GM18526 (cell line): Measurements from ENCODE around the gene SIRT2.
A peak's percentile ranks its signal among the peaks of the same experiment; 100 is the strongest.

ENCODE experiments used
- POLR2A ChIP-seq: IDR thresholded peaks from 3 replicates; pipeline ENCODE4 v1.6.1; 2011; ENCODE audit not compliant: insufficient read length; ENCODE audit errors: extremely low read depth

SIRT2 gene

DNA sequence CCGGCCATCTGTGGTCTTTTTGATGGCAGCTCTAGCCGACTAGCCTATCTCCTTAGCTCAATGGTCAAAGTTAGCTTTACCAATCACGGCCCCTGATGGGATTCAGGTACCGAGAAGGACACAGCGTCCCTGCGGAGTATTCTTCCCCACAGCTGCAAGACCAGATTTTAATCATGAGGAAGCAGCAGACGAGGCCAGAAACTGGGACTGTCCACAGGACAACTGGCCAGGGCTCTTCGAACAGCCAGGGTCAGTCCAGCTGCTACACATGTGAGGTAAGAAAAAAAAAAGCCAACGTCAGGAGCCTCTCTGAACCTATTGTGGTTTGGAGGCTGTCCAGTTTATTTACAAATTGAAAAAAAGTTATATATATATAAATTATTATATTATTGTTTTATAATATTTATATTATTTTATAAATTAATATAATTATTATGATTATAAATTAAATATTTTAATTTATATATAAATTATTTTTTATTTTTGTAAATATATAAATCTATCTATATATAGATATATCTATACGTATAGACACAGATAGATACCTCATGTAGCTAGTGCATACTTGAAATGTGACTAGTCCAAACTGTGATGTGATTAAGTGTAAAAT is 32.1 kb downstream of the SIRT2 start:
- TF ChIP-seq POLR2A, result no peak

DNA sequence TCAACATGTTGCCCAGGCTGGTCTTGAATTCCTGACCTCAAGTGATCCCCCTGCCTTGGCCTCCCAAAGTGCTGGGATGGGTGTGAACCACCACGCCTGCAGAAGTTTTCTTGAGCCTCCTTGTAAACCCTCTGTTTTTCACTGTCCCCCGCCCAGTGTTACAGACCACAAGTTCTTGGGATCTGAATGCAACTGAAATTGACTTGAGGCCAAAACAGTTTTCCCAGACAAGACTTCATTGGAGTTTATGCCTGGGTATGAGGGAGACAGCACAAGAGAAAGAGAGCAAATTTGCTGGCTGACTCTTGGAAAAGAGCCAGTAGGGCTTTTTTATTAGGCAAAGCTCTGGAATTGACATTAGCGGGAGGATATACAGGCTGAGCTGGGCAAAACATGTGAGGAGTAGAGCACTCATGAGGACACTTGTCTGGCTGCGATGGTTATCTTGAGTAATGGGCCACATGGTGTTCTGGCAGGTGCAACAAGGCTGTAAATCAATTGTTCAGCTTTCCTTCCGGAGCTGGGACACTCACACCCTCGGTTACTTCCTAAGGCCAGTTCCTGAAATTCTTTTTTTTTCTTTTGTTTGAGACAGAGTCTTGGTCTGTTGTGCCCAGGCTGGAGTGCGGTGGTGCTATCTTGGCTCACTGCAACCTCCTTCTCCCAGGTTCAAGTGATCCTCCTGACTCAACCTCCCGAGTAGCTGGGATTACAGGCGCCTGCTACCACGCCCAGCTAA is 36.9 kb downstream of the SIRT2 start:
- no peak for TF ChIP-seq POLR2A

DNA sequence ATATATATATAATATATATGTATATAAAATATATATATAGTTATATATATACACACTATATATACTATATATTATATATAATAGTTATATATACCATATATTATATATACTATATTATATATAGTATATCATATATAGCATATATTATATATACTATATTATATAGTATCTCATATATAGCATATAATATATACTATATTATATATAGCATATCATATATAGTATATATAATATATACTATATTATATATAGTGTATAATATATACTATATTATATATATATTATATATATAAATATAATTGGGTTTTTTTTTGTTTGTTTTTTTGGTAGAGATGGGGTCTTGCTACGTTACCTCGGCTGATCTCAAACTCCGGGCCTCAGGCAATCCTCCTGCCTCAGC is 38.0 kb downstream of the SIRT2 start:
- TF ChIP-seq POLR2A, result no peak

DNA sequence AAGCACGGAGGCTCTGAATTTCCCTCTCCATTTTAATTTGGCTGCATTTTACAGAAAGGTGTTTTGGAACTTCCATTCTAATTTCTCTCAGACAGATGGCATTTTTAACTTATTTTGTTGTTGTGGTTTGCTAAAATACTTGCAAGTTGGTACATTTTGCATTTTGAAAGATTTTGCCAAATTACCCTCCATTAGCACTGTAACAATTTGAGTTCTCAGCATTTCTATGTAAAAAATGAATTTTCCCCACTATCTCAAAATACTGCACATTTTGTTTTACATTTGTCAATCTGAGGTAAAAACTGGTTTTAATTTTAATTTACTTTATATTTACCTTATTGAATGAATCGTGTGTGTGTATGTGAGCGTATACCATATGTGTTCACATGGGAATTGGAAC is 42.6 kb downstream of the SIRT2 start:
- TF ChIP-seq POLR2A, result no peak

DNA sequence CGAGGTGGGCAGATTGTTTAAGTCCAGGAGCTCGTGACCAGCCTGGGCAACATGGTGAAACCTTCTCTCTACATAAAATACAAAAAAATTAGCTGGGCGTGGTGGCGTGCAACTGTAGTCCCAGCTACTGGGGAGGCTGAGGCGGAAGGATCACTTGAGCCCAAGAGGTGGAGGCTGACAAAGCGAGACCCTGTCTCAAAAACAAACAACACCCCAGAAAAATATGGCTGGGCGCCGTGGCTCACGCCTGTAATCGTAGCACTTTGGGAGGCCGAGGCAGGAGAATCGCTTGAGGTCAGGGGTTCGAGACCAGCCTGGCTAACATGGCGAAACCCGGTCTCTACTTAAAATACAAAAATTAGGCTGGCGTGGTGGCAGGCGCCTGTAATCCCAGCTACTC is 46.2 kb downstream of the SIRT2 start:
- no peak for TF ChIP-seq POLR2A

DNA sequence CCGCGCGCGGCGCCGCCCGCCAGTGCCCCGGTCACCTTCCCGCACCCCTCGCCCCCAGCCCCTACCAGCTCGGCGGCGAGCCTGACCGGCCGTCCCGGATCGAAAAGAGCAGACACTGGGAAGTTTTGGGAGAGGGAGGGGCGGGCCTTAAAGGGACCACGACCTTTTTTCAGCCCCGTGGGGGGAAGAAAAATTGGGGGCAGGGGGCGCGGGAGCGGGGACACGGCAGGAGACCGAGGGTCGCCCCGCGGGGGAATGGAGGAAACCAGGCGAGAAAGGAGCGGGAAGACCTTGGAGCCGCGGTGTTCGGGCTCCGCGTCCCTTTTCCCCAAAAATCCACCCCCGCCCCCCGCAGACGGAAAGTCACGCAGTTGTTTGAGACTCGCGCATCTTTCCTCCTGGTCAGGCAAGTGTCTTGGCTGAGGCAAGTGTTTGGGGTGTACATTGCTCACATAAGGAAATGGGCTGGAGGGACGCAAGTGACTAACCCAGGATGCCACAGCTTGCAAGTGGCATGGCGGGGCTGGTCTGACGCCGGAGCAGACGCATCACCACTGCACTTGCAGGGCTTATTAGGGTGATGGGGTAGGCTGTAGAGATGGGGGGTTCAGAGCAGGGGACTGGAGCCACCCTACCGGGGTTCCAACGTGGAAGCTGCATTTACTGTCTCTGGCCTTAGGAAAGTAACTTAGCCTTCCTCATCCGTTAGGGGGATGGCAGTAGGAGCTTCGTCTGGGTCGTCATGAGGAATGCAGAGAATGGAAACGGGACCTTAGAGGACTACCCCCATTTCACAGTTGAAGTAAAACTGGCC is 47.0 kb downstream of the SIRT2 start:
- TF ChIP-seq POLR2A, result peak; percentile 53

DNA sequence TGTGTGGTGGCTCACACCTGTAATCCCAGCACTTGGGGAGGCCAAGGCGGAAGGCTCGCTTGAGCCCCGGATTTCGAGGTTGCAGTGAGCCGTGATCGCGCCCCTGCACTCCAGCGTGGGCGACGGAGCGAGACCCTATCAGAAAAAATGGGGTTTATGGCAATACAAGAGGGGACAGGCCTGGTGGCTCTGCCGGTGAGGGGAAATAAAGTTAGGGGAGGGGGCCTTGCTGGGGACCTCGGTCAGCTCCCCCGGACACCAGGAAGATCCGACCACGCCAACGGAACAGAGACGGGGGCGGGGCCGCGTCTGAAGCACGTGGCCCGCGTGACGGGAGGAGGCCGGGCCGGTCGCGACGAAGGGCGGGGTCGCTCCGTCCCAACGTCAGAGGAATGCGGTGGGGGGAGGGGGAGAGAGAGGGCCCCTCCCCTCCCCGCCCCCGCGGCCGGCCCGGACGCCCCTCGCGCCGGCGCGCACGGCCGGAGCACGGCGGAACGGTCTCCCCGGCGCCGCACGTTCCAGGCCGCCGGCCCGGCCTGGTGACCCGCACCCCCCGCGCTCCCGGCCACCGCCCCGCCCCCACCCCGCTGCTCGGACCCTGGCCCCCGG is 47.7 kb downstream of the SIRT2 start:
- peak; percentile 70 for TF ChIP-seq POLR2A

DNA sequence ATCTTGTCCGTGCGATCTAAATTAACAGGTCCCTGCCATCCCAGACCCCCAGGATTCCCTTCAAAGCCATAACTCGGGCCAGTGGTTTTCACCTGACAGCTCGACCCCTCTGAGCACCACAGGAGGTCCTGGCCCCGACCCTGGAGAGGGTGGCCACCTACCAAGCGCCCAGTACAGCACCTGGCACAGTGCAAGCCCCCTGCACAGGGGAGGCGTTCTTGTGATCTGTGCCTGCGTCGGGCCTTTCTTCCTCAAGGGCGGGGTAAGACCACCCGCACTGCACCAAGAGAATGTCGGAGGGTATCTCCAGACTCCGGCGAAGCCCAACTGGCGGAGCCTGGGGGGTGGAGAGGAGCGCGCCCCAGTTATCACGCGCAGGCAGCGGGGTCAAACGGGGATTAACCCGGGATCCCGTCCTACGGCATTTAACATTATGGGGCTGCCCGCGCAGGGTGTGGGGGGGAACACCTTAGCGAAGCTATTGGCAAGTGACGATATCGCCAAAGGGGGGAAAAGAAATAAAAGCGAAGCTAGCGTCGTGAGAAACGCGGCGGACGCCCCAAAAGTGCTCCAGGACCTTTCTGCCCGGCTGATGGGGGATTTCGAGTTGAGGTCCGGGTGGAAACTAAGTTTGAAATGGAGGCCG is 48.3 kb downstream of the SIRT2 start:
- no peak for TF ChIP-seq POLR2A

DNA sequence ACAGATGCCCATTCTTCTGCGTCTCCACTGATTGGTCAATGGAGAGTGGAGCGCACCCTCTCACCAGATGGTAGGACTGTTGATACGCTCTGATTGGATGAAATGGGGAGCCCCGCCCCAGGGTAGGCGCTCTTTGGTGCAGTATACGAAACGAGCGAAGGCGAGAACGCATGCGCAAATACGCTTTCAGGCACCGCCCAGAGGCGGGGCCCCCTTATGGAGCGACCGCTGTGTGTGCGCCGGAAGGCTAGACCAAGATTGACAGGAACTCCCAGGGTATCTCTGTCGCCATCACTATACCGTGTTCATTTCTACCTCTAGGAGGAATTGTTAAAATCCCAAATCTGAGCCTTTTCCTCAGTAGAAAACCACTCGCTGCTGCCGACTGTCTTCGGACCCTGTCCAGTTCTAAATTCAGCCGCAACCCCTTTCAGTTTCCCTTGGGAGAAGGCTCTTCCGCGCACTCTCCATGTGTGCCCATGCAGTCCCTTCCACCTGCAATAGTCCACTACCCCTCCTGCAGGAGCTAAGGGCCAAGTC is 48.9 kb downstream of the SIRT2 start:
- TF ChIP-seq POLR2A, result peak; percentile 73

DNA sequence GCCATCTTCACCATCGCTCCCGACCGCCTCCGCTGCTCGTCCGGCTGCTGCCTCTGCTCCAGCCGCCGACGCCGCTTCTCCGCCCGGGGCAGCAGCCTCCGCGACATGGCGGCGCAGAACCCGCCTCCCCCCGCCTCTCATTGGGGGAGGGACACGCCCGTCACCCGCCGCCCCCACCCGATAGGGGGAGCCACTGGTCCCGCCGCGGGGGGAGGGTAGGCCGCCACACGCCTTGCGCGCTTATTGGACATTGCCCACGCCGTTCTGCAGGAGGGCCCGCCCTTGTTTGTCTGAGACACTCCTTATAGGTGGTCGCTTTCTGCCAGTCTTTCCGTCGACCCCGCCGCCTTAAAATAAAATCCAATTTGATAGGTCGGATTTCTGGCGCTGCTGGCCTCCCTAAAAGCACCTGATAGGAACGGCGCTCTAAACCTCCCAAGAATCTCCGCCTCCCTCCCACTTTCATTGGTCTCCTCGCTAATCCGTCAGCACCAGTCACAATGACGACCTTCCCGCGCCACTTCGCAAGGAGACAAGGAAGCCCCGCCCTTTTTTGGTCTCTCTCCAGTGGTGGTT is 49.5 kb downstream of the SIRT2 start, which contains the start of gene HNRNPL:
Gene HNRNPL (minus strand): TSS at position 127 of the 576 bp plus-strand sequence. CDS start 20 bp downstream, at position 107.
- peak; percentile 90 for TF ChIP-seq POLR2A

DNA sequence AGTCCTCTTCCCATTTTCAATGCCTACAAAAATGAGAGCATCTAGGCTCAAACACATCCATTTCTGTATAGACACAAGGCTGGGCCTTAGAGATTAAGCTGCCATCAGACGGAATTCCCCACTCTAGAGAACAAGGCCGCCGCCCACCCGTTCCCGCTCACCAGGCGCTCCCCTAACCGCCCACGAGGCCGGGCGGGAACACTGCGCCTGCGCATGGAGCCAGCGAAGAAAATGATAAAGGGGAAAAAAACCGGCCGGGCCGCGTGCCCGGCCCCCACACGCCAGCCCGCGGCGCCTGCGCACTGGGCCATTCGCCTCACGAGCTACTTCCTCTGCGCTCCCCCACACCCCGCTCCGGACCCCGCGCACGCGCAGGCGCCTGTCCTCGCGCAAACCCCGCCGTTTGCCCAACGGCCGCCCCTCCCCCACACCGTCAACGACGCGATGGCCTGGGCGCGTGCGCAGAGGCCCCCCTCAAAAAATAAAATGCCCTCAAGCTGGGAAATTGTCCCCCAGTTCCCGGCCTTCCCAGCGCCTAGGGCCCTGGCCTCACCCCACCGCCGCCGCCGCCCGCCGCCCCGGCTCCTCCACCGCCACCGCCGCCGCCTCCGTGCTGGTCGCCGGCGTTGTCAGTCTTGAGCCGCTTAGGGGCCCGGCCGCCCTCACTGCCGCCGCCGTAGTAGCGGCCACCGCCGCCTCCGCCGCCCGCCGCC is 50.1 kb downstream of the SIRT2 start:
- no peak for TF ChIP-seq POLR2A

DNA sequence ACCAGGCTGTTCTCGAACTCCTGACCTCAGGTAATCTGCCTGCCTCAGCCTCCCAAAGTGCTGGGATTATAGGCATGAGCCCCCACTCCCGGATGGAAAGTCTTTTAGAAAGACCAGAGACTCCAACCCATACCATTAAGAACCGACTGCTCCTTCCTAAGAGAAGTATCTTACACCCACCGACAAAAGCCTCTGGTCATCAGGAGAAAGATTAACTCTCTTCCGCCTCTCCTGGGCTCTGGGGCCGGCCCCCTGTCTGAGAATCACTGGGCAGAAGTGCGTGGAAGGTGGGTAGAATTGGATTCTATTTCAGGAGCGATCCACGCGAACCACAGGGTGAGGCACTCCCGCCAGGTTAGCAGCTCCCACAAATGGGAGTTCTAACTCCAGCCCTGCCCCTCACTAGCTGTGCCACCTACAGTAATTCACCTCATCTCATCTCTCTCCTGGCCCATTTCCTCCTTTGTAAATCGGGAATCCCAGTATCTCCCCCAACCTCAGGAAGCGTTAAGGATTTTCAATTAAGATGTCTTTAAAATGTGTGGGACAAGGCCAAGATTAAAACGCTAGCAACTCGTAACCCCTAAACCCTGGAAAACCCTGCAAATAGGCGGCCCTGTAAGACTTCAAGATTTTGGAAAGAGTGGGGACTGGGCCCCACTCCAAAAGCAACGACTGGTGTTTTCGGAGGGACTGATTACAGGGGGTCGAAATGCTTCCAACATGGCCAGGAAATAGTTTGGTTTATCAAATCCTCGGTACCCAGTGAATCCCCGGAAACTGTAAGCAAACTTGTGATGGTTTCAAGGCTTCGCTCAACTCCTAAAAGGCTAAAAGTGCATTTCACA is 50.9 kb downstream of the SIRT2 start:
- TF ChIP-seq POLR2A, result no peak

DNA sequence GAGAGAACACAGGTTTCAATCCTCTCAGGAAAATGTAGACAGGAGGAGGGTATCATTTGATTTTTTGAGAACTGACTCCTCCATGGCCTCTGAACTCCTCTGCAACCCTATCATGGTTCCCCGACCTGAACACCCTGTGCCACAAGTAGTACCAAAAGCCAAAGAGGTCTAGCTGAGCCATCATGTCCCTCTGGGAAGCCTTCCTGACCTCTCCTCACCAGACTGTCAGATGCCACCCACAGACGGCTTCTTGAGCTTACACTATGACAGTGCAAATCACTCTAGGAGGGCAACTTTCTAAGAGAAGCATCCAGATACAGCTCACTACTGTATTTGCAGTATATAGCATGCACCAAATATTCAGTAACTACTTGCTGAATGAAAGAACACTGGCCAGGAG is 53.3 kb downstream of the SIRT2 start:
- no peak for TF ChIP-seq POLR2A
